Measurements from ENCODE around the gene RAP2C. TPM values are rescaled to one million over a fixed set of nuclear protein-coding genes. Genes with fewer than 3 reads are reported as not detected.
"Not testable (repeated sequence)": the region's sequence is repeated elsewhere in the genome, so short reads cannot be mapped to it uniquely, and the experiment has no call there.

The RAP2C gene
- total and polyA plus RNA-seq, 3 experiments from 2014 or later = 17.6 to 34.0 (median 33.2) TPM

- Histone ChIP-seq H3K36me3 (ENCODE audit: insufficient read depth, low read length) (no peaks in the 10 kb centered on the region), H3K4me1 (ENCODE audit: insufficient read depth, low read length) (no peaks in the 10 kb centered on the region), H3K27ac (ENCODE audit: low read depth, low read length) (no peak overlapping the region), H3K4me3 (ENCODE audit: low read length) (no peak overlapping the region), H3K27me3 (ENCODE audit: insufficient read depth, low read length, poor library complexity, severe bottlenecking) (no peaks in the 10 kb centered on the region), H3K9me3 (ENCODE audit: low read length) (no peaks in the 10 kb centered on the region)
- ChIA-PET CTCF (no interaction called here), POLR2A (no interaction called here)
- DNase-seq = no peak
- Mint-ChIP-seq H3K36me3 (no peaks in the 10 kb centered on the region), H3K27me3 (peaks cover 8 to 9% of the 10 kb centered on the region in 2 donors), H3K4me1 (no peaks in the 10 kb centered on the region), H3K9me3 (no peaks in the 10 kb centered on the region), H3K27ac (no peak overlapping the region), H3K4me3 (no peak overlapping the region)
These were observed 47.4 kb downstream of the RAP2C start for GRCh38 chrX:132171881-132172280.

- Mint-ChIP-seq H3K9me3 (no peaks in the 10 kb centered on the region), H3K36me3 (no peaks in the 10 kb centered on the region), H3K27ac (no peak overlapping the region), H3K4me3 (no peak overlapping the region), H3K4me1 (no peaks in the 10 kb centered on the region), H3K27me3 (peaks cover 9% of the 10 kb centered on the region in 2 donors)
- ChIA-PET POLR2A (no interaction called here), CTCF (no interaction called here)
- Histone ChIP-seq H3K4me3 (ENCODE audit: low read length) (no peak overlapping the region), H3K27me3 (ENCODE audit: insufficient read depth, low read length, poor library complexity, severe bottlenecking) (no peaks in the 10 kb centered on the region), H3K4me1 (ENCODE audit: insufficient read depth, low read length) (no peaks in the 10 kb centered on the region), H3K27ac (ENCODE audit: low read depth, low read length) (no peak overlapping the region), H3K36me3 (ENCODE audit: insufficient read depth, low read length) (no peaks in the 10 kb centered on the region), H3K9me3 (ENCODE audit: low read length) (no peaks in the 10 kb centered on the region)
- no peak for DNase-seq
These were observed 47.8 kb downstream of the RAP2C start for GRCh38 chrX:132171478-132171877.

GRCh38 chrX:132169554-132169953, 49.7 kb downstream of the RAP2C start:
- no peaks in the 10 kb centered on the region for H3K36me3 ChIP-seq (ENCODE audit: insufficient read depth, low read length)
- peaks cover 0 to 7% (median 0%) of the 10 kb centered on the region in 5 donors for H3K9me3 Mint-ChIP-seq
- DNase-seq = no peak
- H3K4me3 Mint-ChIP-seq = no peak overlapping the region
- peaks cover 0 to 4% (median 0%) of the 10 kb centered on the region in 3 donors for H3K36me3 Mint-ChIP-seq
- no peaks in the 10 kb centered on the region for H3K27me3 ChIP-seq (ENCODE audit: insufficient read depth, low read length, poor library complexity, severe bottlenecking)
- ChIA-PET POLR2A (no interaction called here), CTCF (no interaction called here)
- H3K9me3 ChIP-seq (ENCODE audit: low read length) = no peaks in the 10 kb centered on the region
- H3K4me3 ChIP-seq (ENCODE audit: low read length) = no peak overlapping the region
- H3K4me1 ChIP-seq (ENCODE audit: insufficient read depth, low read length) = no peaks in the 10 kb centered on the region
- peaks cover 8 to 9% of the 10 kb centered on the region in 2 donors for H3K27me3 Mint-ChIP-seq
- no peaks in the 10 kb centered on the region for H3K4me1 Mint-ChIP-seq
- H3K27ac ChIP-seq (ENCODE audit: low read depth, low read length) = no peak overlapping the region
- H3K27ac Mint-ChIP-seq = peak overlapping the region in 1 of 8 donors; percentile 13

DNA sequence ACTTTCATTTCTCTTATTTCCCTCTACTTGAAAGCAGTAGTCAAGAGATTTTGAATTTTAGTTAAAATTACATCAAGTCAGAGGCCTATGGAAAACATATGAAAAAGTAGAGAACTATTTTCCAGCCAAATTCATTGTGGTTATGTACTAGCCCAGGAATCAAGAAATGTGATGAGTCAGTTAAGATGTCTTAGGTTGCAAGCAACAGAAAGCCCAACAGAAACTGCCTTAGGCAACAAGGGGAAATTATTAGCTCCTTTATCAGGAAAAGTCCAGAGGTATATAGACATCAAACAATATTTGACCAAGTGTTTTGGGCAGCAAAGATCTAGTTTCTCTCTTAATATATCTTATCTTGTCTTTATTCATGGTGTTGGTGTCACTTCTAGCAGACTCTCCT, 53.6 kb downstream of the RAP2C start:
- H3K27me3 ChIP-seq (ENCODE audit: insufficient read depth, low read length, poor library complexity, severe bottlenecking) = no peaks in the 10 kb centered on the region
- H3K9me3 ChIP-seq (ENCODE audit: low read length) = no peaks in the 10 kb centered on the region
- no peaks in the 10 kb centered on the region for H3K36me3 ChIP-seq (ENCODE audit: insufficient read depth, low read length)
- no peak for DNase-seq
- Mint-ChIP-seq H3K27me3 (peaks cover 20 to 21% of the 10 kb centered on the region in 2 donors), H3K36me3 (peaks cover 0 to 4% (median 0%) of the 10 kb centered on the region in 3 donors), H3K4me1 (no peaks in the 10 kb centered on the region), H3K27ac (no peak overlapping the region), H3K4me3 (no peak overlapping the region), H3K9me3 (peaks cover 0 to 7% (median 4%) of the 10 kb centered on the region in 5 donors)
- no peak overlapping the region for H3K4me3 ChIP-seq (ENCODE audit: low read length)
- POLR2A ChIA-PET = no interaction called here
- no peaks in the 10 kb centered on the region for H3K4me1 ChIP-seq (ENCODE audit: insufficient read depth, low read length)
- H3K27ac ChIP-seq (ENCODE audit: low read depth, low read length) = no peak overlapping the region
- CTCF ChIA-PET = no interaction called here

GRCh38 chrX:132165005-132165404, 54.2 kb downstream of the RAP2C start:
- ChIA-PET CTCF (no interaction called here), POLR2A (no interaction called here)
- H3K4me3 ChIP-seq (ENCODE audit: low read length) = no peak overlapping the region
- no peak overlapping the region for H3K4me3 Mint-ChIP-seq
- H3K4me1 ChIP-seq (ENCODE audit: insufficient read depth, low read length) = no peaks in the 10 kb centered on the region
- no peaks in the 10 kb centered on the region for H3K27me3 ChIP-seq (ENCODE audit: insufficient read depth, low read length, poor library complexity, severe bottlenecking)
- DNase-seq = no peak
- no peaks in the 10 kb centered on the region for H3K9me3 ChIP-seq (ENCODE audit: low read length)
- H3K36me3 ChIP-seq (ENCODE audit: insufficient read depth, low read length) = no peaks in the 10 kb centered on the region
- H3K9me3 Mint-ChIP-seq = peaks cover 0 to 7% (median 4%) of the 10 kb centered on the region in 5 donors
- no peak overlapping the region for H3K27ac Mint-ChIP-seq
- H3K36me3 Mint-ChIP-seq = peaks cover 0 to 4% (median 0%) of the 10 kb centered on the region in 3 donors
- peaks cover 17 to 21% of the 10 kb centered on the region in 2 donors for H3K27me3 Mint-ChIP-seq
- H3K27ac ChIP-seq (ENCODE audit: low read depth, low read length) = no peak overlapping the region
- H3K4me1 Mint-ChIP-seq = no peaks in the 10 kb centered on the region

DNA sequence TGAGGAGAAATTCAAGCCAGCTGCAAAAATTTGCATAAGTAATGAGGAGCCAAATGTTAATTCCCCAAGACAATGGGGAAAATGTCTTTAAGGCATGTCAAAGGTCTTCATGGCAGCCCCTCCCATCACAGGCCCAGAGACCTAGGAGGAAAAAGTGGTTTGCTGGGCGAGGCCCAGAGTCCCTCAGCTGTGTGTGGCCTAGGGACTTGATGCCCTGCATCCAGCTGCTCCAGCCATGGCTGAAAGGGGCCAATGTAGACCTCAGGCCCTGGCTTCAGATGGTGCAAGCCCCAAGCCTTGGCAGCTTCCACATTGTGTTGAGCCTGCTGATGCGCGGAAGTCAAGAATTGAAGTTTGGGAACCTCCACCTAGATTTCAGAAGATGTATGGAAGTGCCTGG, 56.2 kb downstream of the RAP2C start:
- H3K9me3 Mint-ChIP-seq; H3K9me3 ChIP-seq (ENCODE audit: low read length); H3K4me1 ChIP-seq (ENCODE audit: insufficient read depth, low read length); H3K4me3 Mint-ChIP-seq; H3K4me1 Mint-ChIP-seq; H3K36me3 ChIP-seq (ENCODE audit: insufficient read depth, low read length); H3K27ac Mint-ChIP-seq; H3K4me3 ChIP-seq (ENCODE audit: low read length); H3K36me3 Mint-ChIP-seq; H3K27me3 ChIP-seq (ENCODE audit: insufficient read depth, low read length, poor library complexity, severe bottlenecking); H3K27ac ChIP-seq (ENCODE audit: low read depth, low read length); CTCF ChIA-PET; POLR2A ChIA-PET; DNase-seq: not testable (repeated sequence)
- peaks cover 15 to 17% of the 10 kb centered on the region in 2 donors for H3K27me3 Mint-ChIP-seq

DNA sequence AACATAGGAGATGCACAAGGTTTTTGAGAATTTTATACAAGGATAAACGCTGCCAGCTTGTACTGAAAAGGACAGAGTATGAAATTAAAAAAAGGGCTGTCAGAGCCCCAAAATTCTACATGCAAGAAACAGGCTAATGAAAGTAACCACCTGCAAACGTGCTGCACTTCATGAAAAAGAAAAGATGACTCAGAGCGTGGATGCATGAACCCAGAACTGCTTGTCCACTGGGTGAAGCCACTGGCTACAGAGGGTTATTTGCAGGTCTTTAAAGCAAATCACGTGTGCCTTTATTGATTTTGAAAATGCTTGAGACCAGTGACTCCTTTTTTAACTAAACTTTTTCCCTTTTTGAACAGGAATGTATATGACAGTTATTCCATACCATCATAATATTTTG, 66.1 kb downstream of the RAP2C start:
- no peaks in the 10 kb centered on the region for H3K4me1 ChIP-seq (ENCODE audit: insufficient read depth, low read length)
- H3K4me3 ChIP-seq (ENCODE audit: low read length) = no peak overlapping the region
- Mint-ChIP-seq H3K27ac (no peak overlapping the region), H3K9me3 (peaks cover 0 to 2% (median 0%) of the 10 kb centered on the region in 5 donors), H3K36me3 (no peaks in the 10 kb centered on the region), H3K4me1 (no peaks in the 10 kb centered on the region), H3K4me3 (no peak overlapping the region), H3K27me3 (peaks cover 0 to 8% of the 10 kb centered on the region in 2 donors)
- ChIA-PET POLR2A (no interaction called here), CTCF (no interaction called here)
- no peak overlapping the region for H3K27ac ChIP-seq (ENCODE audit: low read depth, low read length)
- no peak for DNase-seq
- H3K36me3 ChIP-seq (ENCODE audit: insufficient read depth, low read length) = no peaks in the 10 kb centered on the region
- no peaks in the 10 kb centered on the region for H3K27me3 ChIP-seq (ENCODE audit: insufficient read depth, low read length, poor library complexity, severe bottlenecking)
- H3K9me3 ChIP-seq (ENCODE audit: low read length) = no peaks in the 10 kb centered on the region

All from CD8-positive, alpha-beta memory T cell (primary cell).